Mesothelial cell of epicardium (in vitro differentiated cells): ENCODE measurements around the gene LRRC75A. TPM values are rescaled to one million over a fixed set of nuclear protein-coding genes. Genes with fewer than 3 reads are reported as not detected.

Experiments
- DNase-seq, 2 experiments: peaks; one replicate each; pipeline ENCODE4 v3.0.0; 2021; ENCODE audit warnings: low spot score in 2 of 2; ENCODE audit not compliant: unreplicated experiment in 2 of 2
- H3K27ac Mint-ChIP-seq: 2 replicates; pipeline ENCODE4 v1.8.0; 2021; ENCODE audit warnings: mixed read lengths
- H3K27me3 Mint-ChIP-seq: 2 replicates; pipeline ENCODE4 v1.8.0; 2021; ENCODE audit warnings: low read depth, mixed read lengths
- H3K36me3 Mint-ChIP-seq: 2 replicates; pipeline ENCODE4 v1.8.0; 2021; ENCODE audit warnings: mixed read lengths
- H3K4me1 Mint-ChIP-seq: 2 replicates; pipeline ENCODE4 v1.8.0; 2021; ENCODE audit warnings: mixed read lengths
- H3K4me3 Mint-ChIP-seq: 2 replicates; pipeline ENCODE4 v1.8.0; 2021; ENCODE audit warnings: mild to moderate bottlenecking, moderate library complexity, mixed read lengths
- H3K9me3 Mint-ChIP-seq: 2 replicates; pipeline ENCODE4 v1.8.0; 2021; ENCODE audit warnings: mixed read lengths
- CTCF ChIP-seq: fragments of 200-600 bp; sonication (generic); IDR thresholded peaks from one replicate; pipeline ENCODE4 v1.5.0; 2021; ENCODE audit warnings: antibody characterized with exemption; ENCODE audit not compliant: unreplicated experiment
- total RNA-seq: library from RNA; stranded (reverse); gene quantifications from 3 replicates; pipeline ENCODE4 v1.2.1, GENCODE V29; 2021

The LRRC75A gene
- total RNA-seq, 1 donor from 2014 or later: 4.0 TPM

- H3K27me3 Mint-ChIP-seq: no peaks in the 10 kb centered on the region
- DNase-seq: no peak
- no peak overlapping the region for H3K27ac Mint-ChIP-seq
- peaks cover 17% of the 10 kb centered on the region for H3K4me1 Mint-ChIP-seq
- no peak overlapping the region for H3K4me3 Mint-ChIP-seq
- TF ChIP-seq CTCF: no peak
- peaks cover 2% of the 10 kb centered on the region for H3K36me3 Mint-ChIP-seq
- no peaks in the 10 kb centered on the region for H3K9me3 Mint-ChIP-seq
Measured at GRCh38 chr17:16468428-16468992, 23.5 kb downstream of the LRRC75A start.

- H3K36me3 Mint-ChIP-seq: peaks cover 2% of the 10 kb centered on the region
- no peaks in the 10 kb centered on the region for H3K9me3 Mint-ChIP-seq
- TF ChIP-seq CTCF: no peak
- peaks cover 19% of the 10 kb centered on the region for H3K4me1 Mint-ChIP-seq
- no peak for DNase-seq
- no peaks in the 10 kb centered on the region for H3K27me3 Mint-ChIP-seq
- no peak overlapping the region for H3K4me3 Mint-ChIP-seq
- no peak overlapping the region for H3K27ac Mint-ChIP-seq
Measured at GRCh38 chr17:16467886-16468285, 24.1 kb downstream of the LRRC75A start.

GRCh38 chr17:16467044-16467443, 24.9 kb downstream of the LRRC75A start:
- no peak for TF ChIP-seq CTCF
- H3K9me3 Mint-ChIP-seq: no peaks in the 10 kb centered on the region
- H3K27me3 Mint-ChIP-seq: no peaks in the 10 kb centered on the region
- H3K36me3 Mint-ChIP-seq: peaks cover 2% of the 10 kb centered on the region
- H3K4me3 Mint-ChIP-seq: no peak overlapping the region
- no peak overlapping the region for H3K27ac Mint-ChIP-seq
- peaks cover 14% of the 10 kb centered on the region for H3K4me1 Mint-ChIP-seq
- DNase-seq: no peak

- H3K4me3 Mint-ChIP-seq: no peak overlapping the region
- TF ChIP-seq CTCF: no peak
- H3K27me3 Mint-ChIP-seq: no peaks in the 10 kb centered on the region
- H3K36me3 Mint-ChIP-seq: peaks cover 2% of the 10 kb centered on the region
- peaks cover 14% of the 10 kb centered on the region for H3K4me1 Mint-ChIP-seq
- H3K27ac Mint-ChIP-seq: no peak overlapping the region
- no peak for DNase-seq
- no peaks in the 10 kb centered on the region for H3K9me3 Mint-ChIP-seq
Measured at GRCh38 chr17:16466407-16466806, 25.6 kb downstream of the LRRC75A start.

GRCh38 chr17:16465861-16466338, 26.1 kb downstream of the LRRC75A start:
- no peaks in the 10 kb centered on the region for H3K9me3 Mint-ChIP-seq

More at GRCh38 chr17:16465861-16466338, 26.1 kb downstream of the LRRC75A start:
- no peak overlapping the region for H3K4me3 Mint-ChIP-seq
- H3K4me1 Mint-ChIP-seq: peaks cover 14% of the 10 kb centered on the region
- H3K27me3 Mint-ChIP-seq: no peaks in the 10 kb centered on the region
- no peak overlapping the region for H3K27ac Mint-ChIP-seq
- no peak for TF ChIP-seq CTCF
- DNase-seq: no peak
- peaks cover 2% of the 10 kb centered on the region for H3K36me3 Mint-ChIP-seq
